PC-3 (cell line): ENCODE results near the gene POLR2J. TPM values are rescaled to one million over a fixed set of nuclear protein-coding genes. Genes with fewer than 3 reads are reported as not detected.
"Not testable (repeated sequence)": the region's sequence is repeated elsewhere in the genome, so short reads cannot be mapped to it uniquely, and the experiment has no call there.

Experiments
- ATAC-seq: fragments of 200-7000 bp; cut with Tn5 transposase; 2 replicates; pipeline ENCODE4 v1.9.1; 2020; ENCODE audit warnings: mild to moderate bottlenecking, moderate library complexity
- BruUV-seq: library from RNA; stranded (reverse); fragments of 400-500 nt; replicated peaks from 2 replicates; lab custom pipeline; 2021; lab: Mats Ljungman, UMichigan
- CTCF ChIA-PET: fragments of 300-600 bp; sonication (Branson Sonifier 250); formaldehyde crosslinking; loops from one replicate; lab custom pipeline; 2022; ENCODE audit warnings: antibody characterized with exemption; lab: Charles Lee
- POLR2A ChIA-PET: fragments of 300-600 bp; sonication (Branson Sonifier 250); formaldehyde crosslinking; loops from one replicate; lab custom pipeline; 2022; ENCODE audit warnings: antibody characterized with exemption; ENCODE audit not compliant: unreplicated experiment; lab: Charles Lee
- DNase-seq: peaks from one replicate; pipeline ENCODE4 v3.0.0-alpha.2; 2015
- H2AFZ ChIP-seq: fragments of 300-600 bp; sonication (generic); 2 replicates; pipeline ENCODE4 v1.6.0; 2016; ENCODE audit warnings: antibody characterized with exemption, low read length
- H3F3A ChIP-seq: fragments of 300-600 bp; sonication (generic); one replicate; pipeline ENCODE4 v1.6.0; 2017; ENCODE audit warnings: antibody characterized with exemption, low read length, control low read depth, mild to moderate bottlenecking; ENCODE audit not compliant: unreplicated experiment
- H3K27ac ChIP-seq: fragments of 300-600 bp; sonication (generic); 2 replicates; pipeline ENCODE4 v1.5.1; 2016; ENCODE audit warnings: mild to moderate bottlenecking, low read length
- H3K27me3 ChIP-seq: fragments of 300-600 bp; sonication (generic); 2 replicates; pipeline ENCODE4 v1.6.1; 2016; ENCODE audit warnings: low read length, mixed read lengths
- H3K36me3 ChIP-seq: fragments of 300-600 bp; sonication (generic); 2 replicates; pipeline ENCODE4 v1.6.1; 2016; ENCODE audit warnings: low read depth, mixed run types, low read length, mixed read lengths
- H3K4me1 ChIP-seq: fragments of 300-600 bp; sonication (generic); 2 replicates; pipeline ENCODE4 v1.5.1; 2016; ENCODE audit warnings: low read length; ENCODE audit not compliant: insufficient read depth
- H3K4me2 ChIP-seq: fragments of 300-600 bp; sonication (generic); 2 replicates; pipeline ENCODE4 v1.6.0; 2016; ENCODE audit warnings: low read length
- H3K4me3 ChIP-seq: fragments of 300-600 bp; sonication (generic); 2 replicates; pipeline ENCODE4 v1.5.1; 2016; ENCODE audit warnings: mild to moderate bottlenecking, low read length, mixed read lengths
- H3K79me2 ChIP-seq: fragments of 300-600 bp; sonication (generic); 2 replicates; pipeline ENCODE4 v1.6.1; 2017; ENCODE audit warnings: low read length, mixed read lengths
- H3K9ac ChIP-seq: fragments of 300-600 bp; sonication (generic); 2 replicates; pipeline ENCODE4 v1.6.0; 2016; ENCODE audit warnings: mild to moderate bottlenecking, low read length
- H3K9me2 ChIP-seq: fragments of 300-600 bp; sonication (generic); replicated peaks from 2 replicates; pipeline ENCODE4 v1.6.1; 2016; ENCODE audit warnings: mixed run types, low read length, mixed read lengths
- H3K9me3 ChIP-seq: fragments of 300-600 bp; sonication (generic); 2 replicates; pipeline ENCODE4 v1.6.1; 2016; ENCODE audit warnings: low read length, mixed read lengths
- H4K20me1 ChIP-seq: fragments of 300-600 bp; sonication (generic); 2 replicates; pipeline ENCODE4 v1.6.1; 2016; ENCODE audit warnings: low read length, mixed read lengths
- intact Hi-C: fragments of 100-400 bp; cut with micrococcal nuclease; formaldehyde crosslinking; loops from 2 replicates; pipeline ENCODE4 v1.9.0; 2023
- total RNA-seq: library from RNA; depleted of rRNA; stranded (reverse); fragments of >200 nt; gene quantifications from 2 replicates; pipeline ENCODE4 v1.2.3, GENCODE V29; 2014

POLR2J gene
- total RNA-seq, 1 experiment from 2014 or later: 101 TPM

DNA sequence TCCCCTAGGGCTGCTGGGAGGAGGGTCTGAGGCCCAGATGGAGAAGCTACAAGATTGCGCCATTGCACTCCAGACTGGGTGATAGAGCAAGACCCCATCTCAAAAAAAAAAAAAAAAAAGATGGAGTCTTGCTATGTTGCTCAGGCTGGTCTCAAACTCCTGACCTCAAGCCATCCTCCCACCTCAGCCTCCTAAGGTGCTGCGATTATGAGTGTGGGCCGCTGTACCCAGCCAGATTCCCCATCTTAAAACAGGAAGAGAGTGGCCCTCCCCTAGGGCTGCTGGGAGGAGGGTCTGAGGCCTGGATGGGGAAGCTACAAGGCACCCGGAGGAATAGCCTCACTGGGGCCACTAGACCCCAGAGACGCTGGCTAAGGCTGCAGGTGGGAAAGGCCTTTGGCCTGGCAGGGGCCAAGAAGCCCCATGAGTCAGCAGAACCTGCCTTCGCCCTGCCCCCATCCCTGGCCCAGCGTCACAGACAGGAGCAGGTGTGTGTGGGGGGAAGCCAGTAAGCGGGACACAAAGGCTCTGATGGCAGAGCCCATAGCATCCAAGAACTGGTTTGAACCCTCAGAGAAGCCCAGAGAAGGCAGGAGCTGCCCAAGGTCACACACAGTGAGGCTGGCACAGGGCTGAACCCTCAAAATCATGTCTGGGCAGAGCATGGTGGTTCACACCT is 28.8 kb upstream of the POLR2J start:
- POLR2A ChIA-PET, H3K27me3 ChIP-seq, DNase-seq, H3F3A ChIP-seq, ATAC-seq, H3K9ac ChIP-seq, H3K36me3 ChIP-seq, H3K4me2 ChIP-seq, H3K4me1 ChIP-seq, H3K4me3 ChIP-seq, intact Hi-C loops, H3K79me2 ChIP-seq, H3K27ac ChIP-seq, BruUV-seq, H3K9me2 ChIP-seq, H2AFZ ChIP-seq, H3K9me3 ChIP-seq, H4K20me1 ChIP-seq, CTCF ChIA-PET: not testable (repeated sequence)

DNA sequence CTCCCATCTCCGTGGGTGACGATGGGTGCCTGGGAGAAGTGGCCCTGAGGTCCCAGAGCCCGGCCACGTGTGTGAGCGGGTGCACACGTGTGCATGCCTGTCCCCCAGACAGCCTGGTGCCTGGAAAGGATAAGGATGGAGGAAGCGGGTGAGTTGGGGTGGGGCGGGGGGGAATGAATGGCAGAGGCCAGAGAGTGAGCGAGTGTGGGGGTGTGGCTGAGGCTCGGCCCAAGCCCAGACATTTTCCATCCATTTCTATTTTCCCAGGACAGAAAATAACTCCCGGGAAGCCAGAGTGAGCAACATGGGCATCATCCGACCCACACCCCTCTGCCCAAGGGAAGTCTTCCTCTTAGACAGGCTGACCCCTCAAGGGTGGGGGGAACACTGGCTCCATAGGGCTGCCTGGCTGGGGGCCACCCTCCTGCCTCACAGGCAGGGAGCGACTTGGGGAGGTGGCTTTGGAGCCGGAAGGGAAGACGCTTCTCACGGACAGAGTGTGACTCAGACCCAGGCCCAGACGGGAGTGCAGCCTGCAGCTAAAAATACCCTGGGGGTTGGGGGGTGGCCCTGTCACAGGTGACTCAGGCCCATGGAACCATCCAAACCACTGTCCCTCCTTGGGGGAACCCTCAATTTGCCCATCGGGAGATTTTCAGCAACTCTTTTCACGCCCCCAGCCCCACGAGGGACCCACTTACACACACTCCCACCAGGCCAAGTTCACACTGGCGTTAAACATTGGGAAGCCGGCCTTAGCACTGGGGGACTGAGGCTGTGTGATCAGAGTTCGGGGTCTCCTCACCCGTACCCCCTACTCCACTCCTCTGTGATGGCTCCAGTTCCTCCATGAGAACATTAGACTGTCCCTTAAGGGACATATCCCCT is 26.8 kb upstream of the POLR2J start:
- peak overlapping the region; percentile 66 for H3K27ac ChIP-seq
- POLR2A ChIA-PET, CTCF ChIA-PET: not testable (repeated sequence)

DNA sequence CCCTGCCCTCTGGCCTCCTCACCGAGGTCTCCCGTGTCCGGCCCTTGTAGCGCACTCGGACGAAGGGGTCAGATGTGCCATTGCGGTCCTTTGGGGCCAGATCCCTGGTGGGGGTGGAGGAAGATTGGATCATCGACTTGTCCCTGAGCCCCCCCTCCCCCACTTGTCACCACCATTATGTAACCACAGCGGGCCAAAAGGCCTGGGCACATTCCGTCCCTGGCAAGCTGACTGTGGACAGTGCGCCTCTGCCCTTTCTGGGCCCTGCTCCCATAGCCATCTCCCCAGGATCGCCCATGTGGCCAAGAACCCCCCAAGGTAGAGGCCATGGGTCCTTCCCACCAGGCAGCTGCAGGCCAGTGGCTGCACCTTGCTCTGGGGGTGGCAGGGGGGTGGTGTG is 24.4 kb upstream of the POLR2J start:
- not testable (repeated sequence) for H3K9ac ChIP-seq

More for the DNA sequence above, 26.8 kb upstream of the POLR2J start:
- H3K4me3 ChIP-seq, H3K9me3 ChIP-seq, H4K20me1 ChIP-seq, H3K27me3 ChIP-seq, DNase-seq, H3F3A ChIP-seq, H3K79me2 ChIP-seq, H3K4me1 ChIP-seq, H3K4me2 ChIP-seq, H2AFZ ChIP-seq, H3K36me3 ChIP-seq, intact Hi-C loops, H3K9me2 ChIP-seq: not testable (repeated sequence)
- 0 out of 2 replicates have a peak overlapping the region, but pooled peaks have one; percentile 40 for H3K9ac ChIP-seq
- BruUV-seq: TSS peak; percentile 65
- peak; percentile 96 for ATAC-seq

GRCh38 chr7:102498321-102498720 is 19.6 kb upstream of the POLR2J start:
- DNase-seq, POLR2A ChIA-PET, H3K4me2 ChIP-seq, H3K9me2 ChIP-seq, intact Hi-C loops, CTCF ChIA-PET, H3K4me3 ChIP-seq, H3K27me3 ChIP-seq, H3K79me2 ChIP-seq, H3F3A ChIP-seq, H3K36me3 ChIP-seq, H3K9ac ChIP-seq, H3K27ac ChIP-seq, H2AFZ ChIP-seq, ATAC-seq, H3K9me3 ChIP-seq, H3K4me1 ChIP-seq, BruUV-seq, H4K20me1 ChIP-seq: not testable (repeated sequence)

More for the DNA sequence above, 24.4 kb upstream of the POLR2J start:
- H3K27me3 ChIP-seq, H3K9me2 ChIP-seq, H3K9me3 ChIP-seq, H2AFZ ChIP-seq, ATAC-seq, H3K4me3 ChIP-seq, CTCF ChIA-PET, H3K79me2 ChIP-seq, intact Hi-C loops, H3K4me1 ChIP-seq, DNase-seq, BruUV-seq, H3K4me2 ChIP-seq, H3K36me3 ChIP-seq, H3F3A ChIP-seq, POLR2A ChIA-PET, H4K20me1 ChIP-seq, H3K27ac ChIP-seq: not testable (repeated sequence)

GRCh38 chr7:102497308-102497707 is 18.6 kb upstream of the POLR2J start:
- H3K36me3 ChIP-seq, ATAC-seq, H3K9me2 ChIP-seq, DNase-seq, H3K27ac ChIP-seq, H3K4me3 ChIP-seq, BruUV-seq, H3K4me2 ChIP-seq, H3K79me2 ChIP-seq, H3F3A ChIP-seq, H3K9ac ChIP-seq, H3K27me3 ChIP-seq, H3K4me1 ChIP-seq, H4K20me1 ChIP-seq, CTCF ChIA-PET, H3K9me3 ChIP-seq, H2AFZ ChIP-seq, POLR2A ChIA-PET, intact Hi-C loops: not testable (repeated sequence)

- H3K4me1 ChIP-seq, H3K9me3 ChIP-seq, H3K9ac ChIP-seq, H3K9me2 ChIP-seq, H2AFZ ChIP-seq, ATAC-seq, H3K36me3 ChIP-seq, H3K27ac ChIP-seq, intact Hi-C loops, DNase-seq, H3K27me3 ChIP-seq, H3K4me3 ChIP-seq, H3F3A ChIP-seq, H3K79me2 ChIP-seq, POLR2A ChIA-PET, H3K4me2 ChIP-seq, BruUV-seq, CTCF ChIA-PET, H4K20me1 ChIP-seq: not testable (repeated sequence)
Observed at GRCh38 chr7:102496861-102497260, 18.1 kb upstream of the POLR2J start.
